ENCODE data around the gene SLC34A2. TPM values are rescaled to one million over a fixed set of nuclear protein-coding genes. Genes with fewer than 3 reads are reported as not detected.
"Not testable (repeated sequence)": the region's sequence is repeated elsewhere in the genome, so short reads cannot be mapped to it uniquely, and the experiment has no call there.

Gene SLC34A2
- total and polyA plus RNA-seq, 7 donors = under 0.01 to 0.44 (median 0.17) TPM

DNA sequence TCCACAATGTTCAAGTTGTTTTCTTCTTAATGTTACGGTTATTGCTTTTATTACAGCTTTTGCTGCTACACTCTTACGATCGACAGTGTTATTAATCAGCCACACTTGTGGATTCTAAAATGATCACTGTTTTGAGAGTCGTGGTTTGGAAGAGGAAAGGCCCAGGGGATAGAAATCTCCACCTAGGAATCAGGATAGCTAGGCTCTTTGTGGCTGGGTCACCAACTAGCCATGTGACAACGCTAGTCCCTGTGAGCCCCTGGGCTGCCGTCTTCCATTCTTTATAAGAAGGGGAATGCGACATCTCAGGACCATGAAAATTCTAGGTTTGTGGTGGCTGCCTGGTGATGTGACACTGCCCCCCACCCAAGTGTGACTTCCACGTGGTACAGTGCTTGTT lies 380 bp downstream of the SLC34A2 start:
- 47 to 58% (median 51%) methylated on average over 8 of the region's 8 CpGs for WGBS, 3 donors
- no peaks in the 10 kb centered on the region for H3K4me1 ChIP-seq
- intact Hi-C loops (cut with DNase I) = no loop called here
- no peak overlapping the region for H3K27ac ChIP-seq
- no peak overlapping the region for H3K4me3 ChIP-seq
- DNase-seq (no peak), ATAC-seq (no peak)
- no peaks in the 10 kb centered on the region for H3K36me3 ChIP-seq (ENCODE audit: insufficient read depth in 1 of 2, low read depth in 1 of 2)
- no peaks in the 10 kb centered on the region for H3K9me3 ChIP-seq
- TF ChIP-seq, protein P1, sequence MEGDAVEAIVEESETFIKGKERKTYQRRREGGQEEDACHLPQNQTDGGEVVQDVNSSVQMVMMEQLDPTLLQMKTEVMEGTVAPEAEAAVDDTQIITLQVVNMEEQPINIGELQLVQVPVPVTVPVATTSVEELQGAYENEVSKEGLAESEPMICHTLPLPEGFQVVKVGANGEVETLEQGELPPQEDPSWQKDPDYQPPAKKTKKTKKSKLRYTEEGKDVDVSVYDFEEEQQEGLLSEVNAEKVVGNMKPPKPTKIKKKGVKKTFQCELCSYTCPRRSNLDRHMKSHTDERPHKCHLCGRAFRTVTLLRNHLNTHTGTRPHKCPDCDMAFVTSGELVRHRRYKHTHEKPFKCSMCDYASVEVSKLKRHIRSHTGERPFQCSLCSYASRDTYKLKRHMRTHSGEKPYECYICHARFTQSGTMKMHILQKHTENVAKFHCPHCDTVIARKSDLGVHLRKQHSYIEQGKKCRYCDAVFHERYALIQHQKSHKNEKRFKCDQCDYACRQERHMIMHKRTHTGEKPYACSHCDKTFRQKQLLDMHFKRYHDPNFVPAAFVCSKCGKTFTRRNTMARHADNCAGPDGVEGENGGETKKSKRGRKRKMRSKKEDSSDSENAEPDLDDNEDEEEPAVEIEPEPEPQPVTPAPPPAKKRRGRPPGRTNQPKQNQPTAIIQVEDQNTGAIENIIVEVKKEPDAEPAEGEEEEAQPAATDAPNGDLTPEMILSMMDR (IDR thresholded peaks at IDR 0.05) = no peak
- peaks cover 6 to 31% (median 11%) of the 10 kb centered on the region in 3 donors for H3K27me3 ChIP-seq (ENCODE audit: insufficient read depth in 3 of 3, low read length in 2 of 3)

DNA sequence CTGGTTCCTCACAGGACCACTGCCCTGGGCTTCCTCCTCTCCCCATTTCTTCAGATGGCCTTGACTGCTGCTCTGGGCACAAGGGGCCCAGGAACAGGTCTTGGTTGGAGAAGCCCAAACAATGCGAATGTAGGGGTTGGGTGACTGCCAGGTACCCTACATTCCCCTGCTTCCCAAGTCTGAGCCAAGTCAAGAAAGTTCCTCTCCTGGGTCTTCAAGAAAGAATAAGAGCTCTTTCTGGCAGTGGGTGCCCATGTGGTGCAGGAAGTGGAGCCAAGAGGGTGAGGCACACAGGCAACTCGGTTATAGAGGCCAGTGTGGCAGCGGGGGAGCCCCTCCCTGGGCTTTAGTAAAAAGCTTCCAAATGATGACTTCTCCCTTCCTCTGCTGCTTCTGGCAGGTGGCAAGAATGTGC lies 2.7 kb downstream of the SLC34A2 start:
- H3K27ac ChIP-seq = no peak overlapping the region
- TF ChIP-seq, protein P1 (IDR thresholded peaks at IDR 0.05) = no peak
- no peaks in the 10 kb centered on the region for H3K9me3 ChIP-seq
- no peaks in the 10 kb centered on the region for H3K36me3 ChIP-seq (ENCODE audit: insufficient read depth in 1 of 2, low read depth in 1 of 2)
- 44 to 62% (median 58%) methylated on average over 3 of the region's 3 CpGs for WGBS, 3 donors
- no peak overlapping the region for H3K4me3 ChIP-seq
- ATAC-seq (no peak), DNase-seq (no peak)
- H3K27me3 ChIP-seq (ENCODE audit: insufficient read depth in 3 of 3, low read length in 2 of 3) = peaks cover 6 to 31% (median 8%) of the 10 kb centered on the region in 3 donors
- intact Hi-C loops (cut with DNase I) = no loop called here
- H3K4me1 ChIP-seq = no peaks in the 10 kb centered on the region

DNA sequence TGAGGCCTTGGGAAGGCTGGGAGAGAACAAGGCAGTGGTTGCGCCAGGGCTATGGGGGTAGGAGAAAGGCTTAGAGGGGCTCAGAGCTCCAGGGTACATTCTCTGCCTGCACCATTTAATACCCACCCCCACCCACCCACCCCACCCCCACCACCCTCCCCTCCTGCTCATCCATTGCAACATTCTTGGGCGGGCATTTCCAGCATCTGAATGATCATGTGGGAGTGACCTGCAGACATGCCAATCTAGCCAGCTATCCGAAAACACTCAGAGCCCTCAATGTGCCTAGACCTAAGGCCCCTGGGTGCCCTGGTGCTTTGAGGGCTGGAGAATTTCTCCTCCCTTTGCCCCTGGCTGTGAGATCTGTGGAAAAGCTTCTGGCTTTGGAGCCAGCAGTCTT lies 3.1 kb downstream of the SLC34A2 start:
- TF ChIP-seq, protein P1 (IDR thresholded peaks at IDR 0.05) = no peak
- DNase-seq = no peak
- H3K27me3 ChIP-seq (ENCODE audit: insufficient read depth in 3 of 3, low read length in 2 of 3) = peaks cover 6 to 31% (median 8%) of the 10 kb centered on the region in 3 donors
- H3K4me3 ChIP-seq = no peak overlapping the region
- ATAC-seq = no peak
- no peaks in the 10 kb centered on the region for H3K9me3 ChIP-seq
- H3K4me1 ChIP-seq = no peaks in the 10 kb centered on the region
- no peak overlapping the region for H3K27ac ChIP-seq
- 68 to 82% (median 71%) methylated on average over 2 to 3 of the region's 3 CpGs for WGBS, 3 donors
- H3K36me3 ChIP-seq (ENCODE audit: insufficient read depth in 1 of 2, low read depth in 1 of 2) = no peaks in the 10 kb centered on the region
- intact Hi-C loops (cut with DNase I) = no loop called here

DNA sequence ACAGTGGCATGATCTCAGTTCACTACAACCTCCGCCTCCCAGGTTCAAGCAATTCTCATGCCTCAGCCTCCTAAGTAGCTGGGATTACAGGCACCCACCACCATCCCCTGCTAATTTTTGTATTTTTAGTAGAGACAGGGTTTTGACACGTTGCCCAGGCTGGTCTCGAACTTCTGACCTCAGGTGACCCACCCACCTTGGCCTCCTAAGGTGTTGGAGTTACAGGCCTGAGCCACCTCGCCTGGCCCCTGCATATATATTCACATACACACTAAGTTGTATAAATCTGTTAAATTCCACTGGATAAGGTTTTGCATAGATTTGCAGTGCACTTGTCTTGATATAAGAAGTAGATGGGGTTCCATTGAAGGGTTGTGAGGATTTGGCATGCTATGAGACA lies 5.8 kb downstream of the SLC34A2 start:
- H3K27me3 ChIP-seq (ENCODE audit: insufficient read depth in 3 of 3, low read length in 2 of 3); DNase-seq; ATAC-seq; H3K4me3 ChIP-seq; H3K27ac ChIP-seq; H3K4me1 ChIP-seq; H3K9me3 ChIP-seq; intact Hi-C loops (cut with DNase I); H3K36me3 ChIP-seq (ENCODE audit: insufficient read depth in 1 of 2, low read depth in 1 of 2): not testable (repeated sequence)
- 86 to 91% (median 86%) methylated on average over 4 of the region's 4 CpGs for WGBS, 3 donors

DNA sequence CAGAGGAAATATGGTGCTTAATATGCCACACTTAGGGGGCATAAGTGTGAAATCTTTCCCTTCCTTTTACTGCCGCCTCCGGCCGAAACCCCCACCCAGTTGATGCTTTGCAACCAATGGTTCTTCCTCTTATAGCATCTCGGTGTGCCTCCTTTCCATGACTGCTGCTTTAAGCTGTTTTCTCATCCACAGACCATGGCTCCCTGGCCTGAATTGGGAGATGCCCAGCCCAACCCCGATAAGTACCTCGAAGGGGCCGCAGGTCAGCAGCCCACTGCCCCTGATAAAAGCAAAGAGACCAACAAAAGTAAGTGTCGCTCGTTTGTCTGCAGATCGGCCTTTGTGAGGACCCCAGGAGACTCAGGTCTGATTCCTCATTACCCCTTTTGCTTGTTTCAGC lies 6.7 kb downstream of the SLC34A2 start:
- Histone ChIP-seq H3K4me1 (no peaks in the 10 kb centered on the region), H3K27ac (no peak overlapping the region), H3K27me3 (ENCODE audit: insufficient read depth in 3 of 3, low read length in 2 of 3) (no peaks in the 10 kb centered on the region), H3K9me3 (no peaks in the 10 kb centered on the region), H3K4me3 (no peak overlapping the region), H3K36me3 (ENCODE audit: insufficient read depth in 1 of 2, low read depth in 1 of 2) (no peaks in the 10 kb centered on the region)
- no peak for DNase-seq
- 86 to 92% (median 92%) methylated on average over 10 of the region's 10 CpGs for WGBS, 3 donors
- ATAC-seq = no peak
- intact Hi-C loops (cut with DNase I) = no loop called here
- TF ChIP-seq, protein P1 (IDR thresholded peaks at IDR 0.05) = no peak
